HepG2 (cell line): ENCODE measurements around the gene PRR9.

Experiments
- ATF3 ChIP-seq: sonication (generic); formaldehyde crosslinking; IDR thresholded peaks from 2 replicates; pipeline ENCODE4 v1.4.0; 2020; ENCODE audit warnings: missing genetic modification reagents
- CTCF ChIP-seq: sonication (generic); formaldehyde crosslinking; IDR thresholded peaks from 2 replicates; pipeline ENCODE4 v1.5.0; 2020; ENCODE audit warnings: mild to moderate bottlenecking, missing genetic modification reagents, moderate library complexity
- DDIT3 ChIP-seq: sonication (generic); formaldehyde crosslinking; IDR thresholded peaks from 2 replicates; pipeline ENCODE4 v1.4.0; 2020; ENCODE audit warnings: mild to moderate bottlenecking, missing genetic modification reagents
- NR2F1 ChIP-seq, 2 experiments: fragments of 450-650 bp in 1 of 2; formaldehyde crosslinking in 1 of 2; IDR thresholded peaks; 2 replicates each; pipeline versions ENCODE4 v1.5.0 to v1.6.1; 2016 to 2020; ENCODE audit warnings: mild to moderate bottlenecking in 1 of 2, missing compliant biosample characterization in 1 of 2, missing genetic modification reagents in 1 of 2, moderate library complexity in 1 of 2
- STAT5B ChIP-seq: sonication (generic); formaldehyde crosslinking; IDR thresholded peaks from 2 replicates; pipeline ENCODE4 v1.4.0; 2020; ENCODE audit warnings: missing genetic modification reagents
- ZBTB46 ChIP-seq: sonication (generic); formaldehyde crosslinking; IDR thresholded peaks from 2 replicates; pipeline ENCODE4 v1.4.0; 2020; ENCODE audit warnings: mild to moderate bottlenecking, missing genetic modification reagents, borderline replicate concordance
- ZNF3 ChIP-seq: IDR thresholded peaks from 2 replicates; pipeline ENCODE4 v1.7.0; 2017; ENCODE audit warnings: inconsistent platforms
- ZNF546 ChIP-seq: sonication (generic); formaldehyde crosslinking; conservative IDR thresholded peaks from 2 replicates; pipeline ENCODE4 v1.8.1; 2023; ENCODE audit warnings: mild to moderate bottlenecking, missing genetic modification reagents

- TF ChIP-seq ATF3 (CRISPR knock-in tag) (no peak), ZNF3 (CRISPR knock-in tag) (no peak), NR2F1 (CRISPR knock-in tag; IDR thresholded peaks at IDR 0.05) (no peak), CTCF (CRISPR knock-in tag) (no peak), DDIT3 (no peak), STAT5B (CRISPR knock-in tag) (no peak), ZNF546 (CRISPR knock-in tag) (no peak), ZBTB46 (CRISPR knock-in tag) (no peak)
Observed at GRCh38 chr1:153203130-153203529, 14.3 kb upstream of the PRR9 start, which contains the start of gene LELP1.
